ENCODE data around the gene PHOX2A.

DNA sequence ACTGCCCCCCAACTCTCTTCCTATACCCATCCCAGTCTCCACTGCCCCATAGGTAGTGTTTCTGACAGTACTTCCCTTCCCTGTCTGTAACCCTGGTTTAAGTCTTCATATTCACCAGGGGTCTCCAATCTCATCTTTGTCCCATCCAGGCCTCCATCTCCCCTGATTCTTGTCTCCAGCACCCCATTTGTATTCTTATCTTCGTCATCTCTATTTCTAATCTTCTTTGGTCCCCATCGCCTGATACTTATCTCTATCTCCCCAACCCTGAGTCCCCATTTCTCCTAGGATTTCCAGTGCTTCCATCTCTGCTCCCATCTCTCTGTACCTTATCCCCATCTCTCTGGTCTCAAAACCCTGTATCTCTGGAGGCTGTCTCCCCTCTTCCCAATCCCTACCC, 1.8 kb downstream of the PHOX2A start:
- TF ChIP-seq, protein P1, sequence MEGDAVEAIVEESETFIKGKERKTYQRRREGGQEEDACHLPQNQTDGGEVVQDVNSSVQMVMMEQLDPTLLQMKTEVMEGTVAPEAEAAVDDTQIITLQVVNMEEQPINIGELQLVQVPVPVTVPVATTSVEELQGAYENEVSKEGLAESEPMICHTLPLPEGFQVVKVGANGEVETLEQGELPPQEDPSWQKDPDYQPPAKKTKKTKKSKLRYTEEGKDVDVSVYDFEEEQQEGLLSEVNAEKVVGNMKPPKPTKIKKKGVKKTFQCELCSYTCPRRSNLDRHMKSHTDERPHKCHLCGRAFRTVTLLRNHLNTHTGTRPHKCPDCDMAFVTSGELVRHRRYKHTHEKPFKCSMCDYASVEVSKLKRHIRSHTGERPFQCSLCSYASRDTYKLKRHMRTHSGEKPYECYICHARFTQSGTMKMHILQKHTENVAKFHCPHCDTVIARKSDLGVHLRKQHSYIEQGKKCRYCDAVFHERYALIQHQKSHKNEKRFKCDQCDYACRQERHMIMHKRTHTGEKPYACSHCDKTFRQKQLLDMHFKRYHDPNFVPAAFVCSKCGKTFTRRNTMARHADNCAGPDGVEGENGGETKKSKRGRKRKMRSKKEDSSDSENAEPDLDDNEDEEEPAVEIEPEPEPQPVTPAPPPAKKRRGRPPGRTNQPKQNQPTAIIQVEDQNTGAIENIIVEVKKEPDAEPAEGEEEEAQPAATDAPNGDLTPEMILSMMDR (conservative IDR thresholded peaks at IDR 0.05; ENCODE audit: low read depth, low read length) = no peak
- TF ChIP-seq EZH2 (IDR thresholded peaks at IDR 0.05; ENCODE audit: borderline replicate concordance, low read depth, low read length, poor library complexity, severe bottlenecking) = no peak

Data from A673 (cell line).